Measurements from ENCODE around the gene CELF5. TPM values are rescaled to one million over a fixed set of nuclear protein-coding genes. Genes with fewer than 3 reads are reported as not detected.

The CELF5 gene
- total and polyA plus RNA-seq, 9 donors: 1.3 to 6.4 (median 2.8) TPM

GRCh38 chr19:3313199-3313575 is 88.7 kb downstream of the CELF5 start:
- WGBS, 3 donors: 66 to 73% (median 72%) methylated on average over 13 of the region's 13 CpGs
- intact Hi-C loops (cut with DNase I): loop anchor here in 1 of 4 donors (5.0 kb wide), 1 partner anchor 164 kb away; no protein-coding TSS in a partner anchor

GRCh38 chr19:3314962-3315675 is 90.7 kb downstream of the CELF5 start:
- TF ChIP-seq POLR2A (IDR thresholded peaks at IDR 0.05): no peak
- TF ChIP-seq CTCF (IDR thresholded peaks at IDR 0.05): no peak
- TF ChIP-seq EP300 (IDR thresholded peaks at IDR 0.05): no peak
- no peak overlapping the region for H3K27ac ChIP-seq
- 75 to 79% (median 77%) methylated on average over 28 to 30 of the region's 30 CpGs for WGBS, 3 donors
- no peaks in the 10 kb centered on the region for H3K9me3 ChIP-seq
- intact Hi-C loops (cut with DNase I): loop anchor here in 1 of 4 donors (5.0 kb wide), 1 partner anchor 162 kb away; no protein-coding TSS in a partner anchor
- H3K4me3 ChIP-seq: no peak overlapping the region
- DNase-seq: no peak
- no peaks in the 10 kb centered on the region for H3K4me1 ChIP-seq (ENCODE audit: insufficient read depth)
- no peaks in the 10 kb centered on the region for H3K36me3 ChIP-seq
- no peaks in the 10 kb centered on the region for H3K27me3 ChIP-seq

More at GRCh38 chr19:3313199-3313575, 88.7 kb downstream of the CELF5 start:
- DNase-seq: no peak
- TF ChIP-seq EP300 (IDR thresholded peaks at IDR 0.05) (no peak), POLR2A (IDR thresholded peaks at IDR 0.05) (no peak), CTCF (IDR thresholded peaks at IDR 0.05) (no peak)
- Histone ChIP-seq H3K4me3 (no peak overlapping the region), H3K4me1 (ENCODE audit: insufficient read depth) (no peaks in the 10 kb centered on the region), H3K9me3 (no peaks in the 10 kb centered on the region), H3K36me3 (no peaks in the 10 kb centered on the region), H3K27me3 (no peaks in the 10 kb centered on the region), H3K27ac (no peak overlapping the region)

- Histone ChIP-seq H3K4me3 (no peak overlapping the region), H3K4me1 (ENCODE audit: insufficient read depth) (no peaks in the 10 kb centered on the region), H3K27ac (no peak overlapping the region), H3K36me3 (no peaks in the 10 kb centered on the region), H3K9me3 (no peaks in the 10 kb centered on the region), H3K27me3 (no peaks in the 10 kb centered on the region)
- intact Hi-C loops (cut with DNase I): no loop called here
- TF ChIP-seq EP300 (IDR thresholded peaks at IDR 0.05) (no peak), CTCF (IDR thresholded peaks at IDR 0.05) (no peak), POLR2A (IDR thresholded peaks at IDR 0.05) (no peak)
- WGBS, 3 donors: 76 to 84% (median 82%) methylated on average over 7 of the region's 7 CpGs
- DNase-seq: no peak
Observed at GRCh38 chr19:3315676-3315973, 91.2 kb downstream of the CELF5 start.

GRCh38 chr19:3316132-3316648 is 91.7 kb downstream of the CELF5 start:
- TF ChIP-seq CTCF (IDR thresholded peaks at IDR 0.05) (no peak), EP300 (IDR thresholded peaks at IDR 0.05) (no peak), POLR2A (IDR thresholded peaks at IDR 0.05) (no peak)
- intact Hi-C loops (cut with DNase I): no loop called here
- H3K27ac ChIP-seq: no peak overlapping the region
- H3K4me1 ChIP-seq (ENCODE audit: insufficient read depth): no peaks in the 10 kb centered on the region
- H3K36me3 ChIP-seq: no peaks in the 10 kb centered on the region
- H3K9me3 ChIP-seq: no peaks in the 10 kb centered on the region
- 75 to 78% (median 78%) methylated on average over 11 of the region's 11 CpGs for WGBS, 3 donors
- no peak for DNase-seq
- no peak overlapping the region for H3K4me3 ChIP-seq
- H3K27me3 ChIP-seq: no peaks in the 10 kb centered on the region

All from ovary (tissue), 9 donors.